Measurements from ENCODE around the gene UGP2.

Gene UGP2

GRCh38 chr2:63876311-63876710, 34.6 kb downstream of the UGP2 start:
- no peak for DNase-seq (ENCODE audit: extremely low read depth, low read depth)
- TF ChIP-seq, protein P1, sequence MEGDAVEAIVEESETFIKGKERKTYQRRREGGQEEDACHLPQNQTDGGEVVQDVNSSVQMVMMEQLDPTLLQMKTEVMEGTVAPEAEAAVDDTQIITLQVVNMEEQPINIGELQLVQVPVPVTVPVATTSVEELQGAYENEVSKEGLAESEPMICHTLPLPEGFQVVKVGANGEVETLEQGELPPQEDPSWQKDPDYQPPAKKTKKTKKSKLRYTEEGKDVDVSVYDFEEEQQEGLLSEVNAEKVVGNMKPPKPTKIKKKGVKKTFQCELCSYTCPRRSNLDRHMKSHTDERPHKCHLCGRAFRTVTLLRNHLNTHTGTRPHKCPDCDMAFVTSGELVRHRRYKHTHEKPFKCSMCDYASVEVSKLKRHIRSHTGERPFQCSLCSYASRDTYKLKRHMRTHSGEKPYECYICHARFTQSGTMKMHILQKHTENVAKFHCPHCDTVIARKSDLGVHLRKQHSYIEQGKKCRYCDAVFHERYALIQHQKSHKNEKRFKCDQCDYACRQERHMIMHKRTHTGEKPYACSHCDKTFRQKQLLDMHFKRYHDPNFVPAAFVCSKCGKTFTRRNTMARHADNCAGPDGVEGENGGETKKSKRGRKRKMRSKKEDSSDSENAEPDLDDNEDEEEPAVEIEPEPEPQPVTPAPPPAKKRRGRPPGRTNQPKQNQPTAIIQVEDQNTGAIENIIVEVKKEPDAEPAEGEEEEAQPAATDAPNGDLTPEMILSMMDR (IDR thresholded peaks at IDR 0.05; ENCODE audit: low read depth, low read length): no peak

DNA sequence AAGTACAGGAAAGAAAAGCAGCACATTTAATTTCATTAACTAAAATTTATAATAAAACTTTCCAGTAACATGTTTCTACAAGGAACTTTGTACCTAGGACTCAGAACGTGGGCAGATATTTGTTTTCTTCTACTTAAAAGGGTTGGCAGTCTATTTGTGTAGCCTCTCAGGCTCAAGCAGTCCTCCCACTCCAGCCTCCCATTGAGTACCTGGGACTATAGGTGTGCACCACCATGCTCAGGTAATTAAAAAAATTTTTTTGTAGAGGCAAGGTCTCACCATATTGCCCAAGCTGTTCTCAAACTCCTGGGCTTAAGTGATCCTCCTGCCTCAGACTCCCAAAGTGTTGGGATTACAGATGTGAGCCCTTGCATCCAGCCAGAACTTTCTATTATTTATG, 36.8 kb downstream of the UGP2 start:
- TF ChIP-seq, protein P1 (IDR thresholded peaks at IDR 0.05; ENCODE audit: low read depth, low read length): no peak
- DNase-seq (ENCODE audit: extremely low read depth, low read depth): no peak

GRCh38 chr2:63879876-63880433, 38.3 kb downstream of the UGP2 start:
- TF ChIP-seq, protein P1 (IDR thresholded peaks at IDR 0.05; ENCODE audit: low read depth, low read length): no peak
- DNase-seq (ENCODE audit: extremely low read depth, low read depth): no peak

- no peak for DNase-seq (ENCODE audit: extremely low read depth, low read depth)
Observed at GRCh38 chr2:63880625-63881024, 38.9 kb downstream of the UGP2 start.

DNA sequence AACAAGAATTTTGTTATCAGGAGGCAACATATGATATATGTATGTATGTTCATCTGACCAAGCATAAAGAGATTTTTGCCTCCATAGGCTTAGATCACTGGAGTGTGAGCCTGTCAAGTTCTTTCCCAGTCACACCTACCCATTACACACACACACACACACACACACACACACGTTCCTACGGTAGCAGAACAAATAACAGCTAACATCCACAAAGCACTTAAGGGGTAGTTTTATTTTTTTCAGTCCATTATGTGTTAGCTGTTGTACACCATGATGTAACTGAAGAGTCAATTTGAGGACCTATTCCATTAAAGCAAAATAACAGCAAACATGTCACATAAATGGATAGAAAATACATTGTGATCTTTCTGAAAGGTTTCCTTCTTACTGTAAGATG, 39.5 kb downstream of the UGP2 start:
- TF ChIP-seq, protein P1 (IDR thresholded peaks at IDR 0.05; ENCODE audit: low read depth, low read length): no peak
- DNase-seq (ENCODE audit: extremely low read depth, low read depth): no peak

More at GRCh38 chr2:63880625-63881024, 38.9 kb downstream of the UGP2 start:
- TF ChIP-seq, protein P1 (IDR thresholded peaks at IDR 0.05; ENCODE audit: low read depth, low read length): no peak

DNA sequence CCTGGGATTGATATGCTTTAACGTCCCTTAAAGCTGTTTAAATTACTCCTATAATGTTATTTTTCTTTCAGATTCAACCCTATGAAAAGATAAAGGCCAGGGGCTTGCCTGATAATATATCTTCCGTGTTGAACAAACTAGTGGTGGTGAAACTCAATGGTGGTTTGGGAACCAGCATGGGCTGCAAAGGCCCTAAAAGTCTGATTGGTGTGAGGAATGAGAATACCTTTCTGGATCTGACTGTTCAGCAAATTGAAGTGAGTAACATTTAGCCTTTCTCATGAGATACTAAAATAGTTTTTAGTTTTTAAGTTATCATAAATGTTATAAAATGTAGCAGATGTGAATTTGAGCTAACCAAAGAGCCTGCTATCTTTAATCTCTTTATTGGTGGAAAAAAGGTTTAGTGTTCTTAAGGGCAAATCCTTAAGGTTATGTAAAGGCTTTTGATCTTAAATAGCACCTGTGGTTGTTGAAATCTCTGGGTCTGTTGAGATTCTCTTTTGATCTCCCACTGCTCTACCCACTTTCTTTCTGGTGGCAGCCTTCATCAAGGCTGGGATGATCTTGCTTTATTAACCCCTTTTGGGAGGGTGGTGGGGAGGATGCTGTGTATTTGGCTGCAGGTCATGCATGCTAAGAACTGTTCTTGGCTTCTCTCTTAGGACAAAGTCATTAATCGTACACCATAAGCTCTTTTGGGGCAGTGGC, 40.9 kb downstream of the UGP2 start:
- DNase-seq (ENCODE audit: extremely low read depth, low read depth): no peak
- TF ChIP-seq, protein P1 (IDR thresholded peaks at IDR 0.05; ENCODE audit: low read depth, low read length): no peak

DNA sequence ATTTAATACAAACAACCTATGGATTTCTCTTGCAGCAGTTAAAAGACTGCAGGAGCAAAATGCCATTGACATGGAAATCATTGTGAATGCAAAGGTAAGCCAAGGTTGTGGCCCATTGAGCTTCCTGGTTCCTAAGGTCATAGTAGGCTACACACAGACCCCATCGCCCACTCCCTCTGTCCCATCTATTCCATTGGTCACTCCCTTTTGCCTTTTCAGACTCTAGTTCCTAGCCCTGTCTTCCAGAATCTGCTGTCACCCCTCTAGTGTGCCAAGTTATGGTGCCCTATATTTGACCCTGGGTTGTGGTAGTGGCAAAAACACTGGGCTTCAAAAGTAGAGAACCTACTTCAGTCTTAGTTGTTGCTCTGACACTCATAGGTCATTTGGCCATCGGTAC, 44.7 kb downstream of the UGP2 start:
- TF ChIP-seq, protein P1 (IDR thresholded peaks at IDR 0.05; ENCODE audit: low read depth, low read length): no peak
- DNase-seq (ENCODE audit: extremely low read depth, low read depth): no peak

Data from AG09319 (cell line).